ENCODE measurements around the gene C2orf81.

The C2orf81 gene

DNA sequence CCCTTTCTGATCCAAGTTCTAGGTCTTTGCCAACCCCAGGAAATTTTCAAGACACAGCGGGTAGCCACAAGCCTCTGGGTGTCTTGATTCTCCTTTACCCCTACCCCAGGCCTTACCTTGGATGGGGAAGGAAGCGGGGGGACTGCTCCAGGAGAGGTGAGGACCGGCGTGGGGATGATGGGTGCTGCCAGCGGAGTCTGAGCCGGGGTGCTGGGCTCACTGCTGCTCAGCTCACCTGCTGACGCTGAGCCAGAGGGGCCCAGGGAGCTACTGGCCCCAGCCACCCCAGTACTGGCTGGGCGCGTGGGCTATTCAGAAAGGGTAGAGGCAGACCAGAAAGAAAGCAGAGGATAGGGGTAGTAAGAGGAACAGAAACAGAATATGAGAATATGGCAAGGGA lies 50.0 kb downstream of the C2orf81 start:
- H3K27me3 ChIP-seq (ENCODE audit: insufficient read depth, poor library complexity, severe bottlenecking): no peaks in the 10 kb centered on the region
- no peak overlapping the region for H3K27ac ChIP-seq (replicated peaks)
- no peak for DNase-seq (ENCODE audit: low read depth in 1 of 2, low spot score in 1 of 2)
- TF ChIP-seq, protein P1, sequence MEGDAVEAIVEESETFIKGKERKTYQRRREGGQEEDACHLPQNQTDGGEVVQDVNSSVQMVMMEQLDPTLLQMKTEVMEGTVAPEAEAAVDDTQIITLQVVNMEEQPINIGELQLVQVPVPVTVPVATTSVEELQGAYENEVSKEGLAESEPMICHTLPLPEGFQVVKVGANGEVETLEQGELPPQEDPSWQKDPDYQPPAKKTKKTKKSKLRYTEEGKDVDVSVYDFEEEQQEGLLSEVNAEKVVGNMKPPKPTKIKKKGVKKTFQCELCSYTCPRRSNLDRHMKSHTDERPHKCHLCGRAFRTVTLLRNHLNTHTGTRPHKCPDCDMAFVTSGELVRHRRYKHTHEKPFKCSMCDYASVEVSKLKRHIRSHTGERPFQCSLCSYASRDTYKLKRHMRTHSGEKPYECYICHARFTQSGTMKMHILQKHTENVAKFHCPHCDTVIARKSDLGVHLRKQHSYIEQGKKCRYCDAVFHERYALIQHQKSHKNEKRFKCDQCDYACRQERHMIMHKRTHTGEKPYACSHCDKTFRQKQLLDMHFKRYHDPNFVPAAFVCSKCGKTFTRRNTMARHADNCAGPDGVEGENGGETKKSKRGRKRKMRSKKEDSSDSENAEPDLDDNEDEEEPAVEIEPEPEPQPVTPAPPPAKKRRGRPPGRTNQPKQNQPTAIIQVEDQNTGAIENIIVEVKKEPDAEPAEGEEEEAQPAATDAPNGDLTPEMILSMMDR (IDR thresholded peaks at IDR 0.05; ENCODE audit: insufficient read depth, low read length): no peak
- TF ChIP-seq SPI1 (IDR thresholded peaks at IDR 0.05; ENCODE audit: borderline replicate concordance, low read depth) (no peak), GABPA (IDR thresholded peaks at IDR 0.05; ENCODE audit: low read depth) (no peak), POLR2AphosphoS5 (IDR thresholded peaks at IDR 0.05; ENCODE audit: low read depth) (no peak)
- TF ChIP-seq, protein P2, sequence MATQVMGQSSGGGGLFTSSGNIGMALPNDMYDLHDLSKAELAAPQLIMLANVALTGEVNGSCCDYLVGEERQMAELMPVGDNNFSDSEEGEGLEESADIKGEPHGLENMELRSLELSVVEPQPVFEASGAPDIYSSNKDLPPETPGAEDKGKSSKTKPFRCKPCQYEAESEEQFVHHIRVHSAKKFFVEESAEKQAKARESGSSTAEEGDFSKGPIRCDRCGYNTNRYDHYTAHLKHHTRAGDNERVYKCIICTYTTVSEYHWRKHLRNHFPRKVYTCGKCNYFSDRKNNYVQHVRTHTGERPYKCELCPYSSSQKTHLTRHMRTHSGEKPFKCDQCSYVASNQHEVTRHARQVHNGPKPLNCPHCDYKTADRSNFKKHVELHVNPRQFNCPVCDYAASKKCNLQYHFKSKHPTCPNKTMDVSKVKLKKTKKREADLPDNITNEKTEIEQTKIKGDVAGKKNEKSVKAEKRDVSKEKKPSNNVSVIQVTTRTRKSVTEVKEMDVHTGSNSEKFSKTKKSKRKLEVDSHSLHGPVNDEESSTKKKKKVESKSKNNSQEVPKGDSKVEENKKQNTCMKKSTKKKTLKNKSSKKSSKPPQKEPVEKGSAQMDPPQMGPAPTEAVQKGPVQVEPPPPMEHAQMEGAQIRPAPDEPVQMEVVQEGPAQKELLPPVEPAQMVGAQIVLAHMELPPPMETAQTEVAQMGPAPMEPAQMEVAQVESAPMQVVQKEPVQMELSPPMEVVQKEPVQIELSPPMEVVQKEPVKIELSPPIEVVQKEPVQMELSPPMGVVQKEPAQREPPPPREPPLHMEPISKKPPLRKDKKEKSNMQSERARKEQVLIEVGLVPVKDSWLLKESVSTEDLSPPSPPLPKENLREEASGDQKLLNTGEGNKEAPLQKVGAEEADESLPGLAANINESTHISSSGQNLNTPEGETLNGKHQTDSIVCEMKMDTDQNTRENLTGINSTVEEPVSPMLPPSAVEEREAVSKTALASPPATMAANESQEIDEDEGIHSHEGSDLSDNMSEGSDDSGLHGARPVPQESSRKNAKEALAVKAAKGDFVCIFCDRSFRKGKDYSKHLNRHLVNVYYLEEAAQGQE (IDR thresholded peaks at IDR 0.05; ENCODE audit: insufficient replicate concordance, low read depth): no peak
- H3K4me3 ChIP-seq (replicated peaks; ENCODE audit: insufficient read depth, low read length): no peak overlapping the region

DNA sequence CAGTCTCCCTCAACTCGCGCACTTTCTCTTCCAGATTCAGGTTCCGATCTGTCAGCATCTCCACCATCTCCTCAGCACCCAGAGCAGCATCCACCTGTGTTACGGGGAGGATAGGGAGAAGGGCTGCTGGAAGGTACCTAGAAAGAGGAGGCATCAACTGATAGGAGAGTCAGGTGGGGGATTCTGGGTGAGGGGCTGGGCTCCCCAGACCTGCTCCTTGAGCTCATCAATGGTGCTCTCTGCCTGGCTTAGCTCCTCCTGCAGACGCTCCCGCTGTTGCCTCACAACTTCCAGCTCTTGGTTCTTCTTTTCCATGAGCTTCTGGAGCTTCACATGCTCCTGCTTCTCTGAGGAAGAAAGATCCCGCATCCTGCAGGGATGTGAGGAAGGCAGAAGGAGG lies 51.4 kb downstream of the C2orf81 start:
- no peak for DNase-seq (ENCODE audit: low read depth in 1 of 2, low spot score in 1 of 2)
- no peaks in the 10 kb centered on the region for H3K27me3 ChIP-seq (ENCODE audit: insufficient read depth, poor library complexity, severe bottlenecking)

DNA sequence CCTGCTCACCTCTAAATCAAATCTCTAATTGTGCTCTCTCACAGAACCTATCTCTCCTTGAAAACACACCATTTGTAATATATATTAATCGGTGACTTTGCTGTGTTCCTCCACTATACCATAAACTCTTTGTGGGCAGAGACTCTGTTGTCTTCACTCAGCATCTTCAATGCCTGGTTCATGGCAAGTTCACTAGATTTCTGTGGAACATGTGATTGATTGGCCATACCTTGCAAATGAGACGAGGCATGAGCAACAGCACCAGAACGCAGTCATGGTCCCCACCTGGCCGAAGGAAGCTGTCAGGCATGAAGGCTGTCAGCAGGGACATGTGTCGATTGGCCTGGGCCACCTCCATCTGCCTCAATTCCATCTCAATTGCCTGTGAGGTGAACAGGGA lies 52.9 kb downstream of the C2orf81 start:
- DNase-seq (ENCODE audit: low read depth in 1 of 2, low spot score in 1 of 2): no peak
- no peak overlapping the region for H3K27ac ChIP-seq (replicated peaks)
- H3K27me3 ChIP-seq (ENCODE audit: insufficient read depth, poor library complexity, severe bottlenecking): no peaks in the 10 kb centered on the region
- no peak overlapping the region for H3K4me3 ChIP-seq (replicated peaks; ENCODE audit: insufficient read depth, low read length)
- TF ChIP-seq POLR2AphosphoS5 (IDR thresholded peaks at IDR 0.05; ENCODE audit: low read depth): no peak
- TF ChIP-seq, protein P1 (IDR thresholded peaks at IDR 0.05; ENCODE audit: insufficient read depth, low read length): no peak
- TF ChIP-seq SPI1 (IDR thresholded peaks at IDR 0.05; ENCODE audit: borderline replicate concordance, low read depth): no peak
- TF ChIP-seq GABPA (IDR thresholded peaks at IDR 0.05; ENCODE audit: low read depth): no peak
- TF ChIP-seq, protein P2 (IDR thresholded peaks at IDR 0.05; ENCODE audit: insufficient replicate concordance, low read depth): no peak

More for the DNA sequence above, 51.4 kb downstream of the C2orf81 start:
- TF ChIP-seq POLR2AphosphoS5 (IDR thresholded peaks at IDR 0.05; ENCODE audit: low read depth): no peak
- no peak for TF ChIP-seq SPI1 (IDR thresholded peaks at IDR 0.05; ENCODE audit: borderline replicate concordance, low read depth)
- no peak overlapping the region for H3K27ac ChIP-seq (replicated peaks)
- no peak overlapping the region for H3K4me3 ChIP-seq (replicated peaks; ENCODE audit: insufficient read depth, low read length)

DNA sequence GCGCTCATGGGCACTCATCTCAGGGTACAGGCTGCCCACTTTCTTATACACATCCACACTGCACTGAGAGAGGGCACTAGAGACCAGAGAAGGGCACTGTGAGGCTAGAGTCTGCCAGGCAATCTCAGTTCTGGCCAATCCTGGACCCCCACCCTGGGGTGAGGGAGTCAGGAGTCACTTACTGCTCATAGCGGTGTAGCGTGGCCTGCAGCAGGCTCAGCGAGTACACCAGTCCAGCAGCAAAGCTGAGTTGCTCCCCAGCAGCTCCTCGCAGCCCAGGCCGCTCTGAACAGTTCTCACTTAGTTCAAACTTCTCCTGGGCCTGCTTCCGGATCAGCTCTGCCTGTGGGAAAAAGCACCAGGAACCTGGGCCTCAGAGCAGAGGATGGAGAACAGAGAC lies 53.6 kb downstream of the C2orf81 start:
- H3K27me3 ChIP-seq (ENCODE audit: insufficient read depth, poor library complexity, severe bottlenecking): no peaks in the 10 kb centered on the region
- no peak for DNase-seq (ENCODE audit: low read depth in 1 of 2, low spot score in 1 of 2)
- TF ChIP-seq, protein P2 (IDR thresholded peaks at IDR 0.05; ENCODE audit: insufficient replicate concordance, low read depth): no peak
- TF ChIP-seq POLR2AphosphoS5 (IDR thresholded peaks at IDR 0.05; ENCODE audit: low read depth) (no peak), GABPA (IDR thresholded peaks at IDR 0.05; ENCODE audit: low read depth) (no peak), SPI1 (IDR thresholded peaks at IDR 0.05; ENCODE audit: borderline replicate concordance, low read depth) (no peak)
- TF ChIP-seq, protein P1 (IDR thresholded peaks at IDR 0.05; ENCODE audit: insufficient read depth, low read length): no peak
- H3K4me3 ChIP-seq (replicated peaks; ENCODE audit: insufficient read depth, low read length): no peak overlapping the region
- H3K27ac ChIP-seq (replicated peaks): no peak overlapping the region

Data from HL-60 (cell line).